ENCODE results near the gene CLCN6.

CLCN6 gene

GRCh38 chr1:11862890-11863289 is 56.9 kb downstream of the CLCN6 start:
- no peak overlapping the region for H3K4me3 ChIP-seq (ENCODE audit: low read depth in 1 of 2, low read length in 1 of 2)
- no peaks in the 10 kb centered on the region for H3K36me3 ChIP-seq
- TF ChIP-seq, protein P1, sequence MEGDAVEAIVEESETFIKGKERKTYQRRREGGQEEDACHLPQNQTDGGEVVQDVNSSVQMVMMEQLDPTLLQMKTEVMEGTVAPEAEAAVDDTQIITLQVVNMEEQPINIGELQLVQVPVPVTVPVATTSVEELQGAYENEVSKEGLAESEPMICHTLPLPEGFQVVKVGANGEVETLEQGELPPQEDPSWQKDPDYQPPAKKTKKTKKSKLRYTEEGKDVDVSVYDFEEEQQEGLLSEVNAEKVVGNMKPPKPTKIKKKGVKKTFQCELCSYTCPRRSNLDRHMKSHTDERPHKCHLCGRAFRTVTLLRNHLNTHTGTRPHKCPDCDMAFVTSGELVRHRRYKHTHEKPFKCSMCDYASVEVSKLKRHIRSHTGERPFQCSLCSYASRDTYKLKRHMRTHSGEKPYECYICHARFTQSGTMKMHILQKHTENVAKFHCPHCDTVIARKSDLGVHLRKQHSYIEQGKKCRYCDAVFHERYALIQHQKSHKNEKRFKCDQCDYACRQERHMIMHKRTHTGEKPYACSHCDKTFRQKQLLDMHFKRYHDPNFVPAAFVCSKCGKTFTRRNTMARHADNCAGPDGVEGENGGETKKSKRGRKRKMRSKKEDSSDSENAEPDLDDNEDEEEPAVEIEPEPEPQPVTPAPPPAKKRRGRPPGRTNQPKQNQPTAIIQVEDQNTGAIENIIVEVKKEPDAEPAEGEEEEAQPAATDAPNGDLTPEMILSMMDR (IDR thresholded peaks at IDR 0.05) = no peak
- no peaks in the 10 kb centered on the region for H3K9me3 ChIP-seq
- no peak overlapping the region for H3K27ac ChIP-seq
- H3K4me1 ChIP-seq (ENCODE audit: control insufficient read depth in 1 of 2, insufficient read depth in 1 of 2, low read depth in 1 of 2, low read length in 1 of 2) = no peaks in the 10 kb centered on the region
- peaks cover 63% of the 10 kb centered on the region for H3K27me3 ChIP-seq

GRCh38 chr1:11868331-11868980 is 62.5 kb downstream of the CLCN6 start:
- H3K27ac ChIP-seq = no peak overlapping the region
- TF ChIP-seq, protein P1 (IDR thresholded peaks at IDR 0.05) = no peak
- no peak overlapping the region for H3K4me3 ChIP-seq (ENCODE audit: low read depth in 1 of 2, low read length in 1 of 2)
- peaks cover 21% of the 10 kb centered on the region for H3K27me3 ChIP-seq
- H3K4me1 ChIP-seq (ENCODE audit: control insufficient read depth in 1 of 2, insufficient read depth in 1 of 2, low read depth in 1 of 2, low read length in 1 of 2) = no peaks in the 10 kb centered on the region
- H3K9me3 ChIP-seq = no peaks in the 10 kb centered on the region
- no peaks in the 10 kb centered on the region for H3K36me3 ChIP-seq

DNA sequence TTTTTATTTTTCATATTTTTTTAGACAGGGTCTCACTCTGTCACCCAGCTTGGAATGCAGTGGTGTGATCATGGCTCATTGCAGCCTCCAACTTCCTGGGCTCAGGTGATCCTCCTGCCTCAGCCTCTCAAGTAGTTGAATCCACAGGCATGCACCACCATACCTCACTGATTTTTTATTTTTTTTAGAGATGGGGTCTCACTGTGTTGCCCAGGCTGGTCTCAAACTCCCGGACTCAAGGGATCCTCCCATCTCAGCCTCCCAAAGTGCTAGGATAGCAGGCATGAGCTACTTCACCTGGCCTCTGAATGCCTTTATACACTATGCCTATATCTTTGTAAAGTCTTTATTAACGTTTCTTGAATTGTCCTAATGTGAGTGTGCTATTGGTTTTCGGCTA is 63.1 kb downstream of the CLCN6 start:
- Histone ChIP-seq H3K9me3 (no peaks in the 10 kb centered on the region), H3K36me3 (no peaks in the 10 kb centered on the region), H3K4me1 (ENCODE audit: control insufficient read depth in 1 of 2, insufficient read depth in 1 of 2, low read depth in 1 of 2, low read length in 1 of 2) (no peaks in the 10 kb centered on the region), H3K27me3 (peaks cover 21% of the 10 kb centered on the region), H3K27ac (no peak overlapping the region), H3K4me3 (ENCODE audit: low read depth in 1 of 2, low read length in 1 of 2) (no peak overlapping the region)
- TF ChIP-seq, protein P1 (IDR thresholded peaks at IDR 0.05) = no peak

- H3K4me1 ChIP-seq (ENCODE audit: control insufficient read depth in 1 of 2, insufficient read depth in 1 of 2, low read depth in 1 of 2, low read length in 1 of 2) = no peaks in the 10 kb centered on the region
- peaks cover 16% of the 10 kb centered on the region for H3K27me3 ChIP-seq
- TF ChIP-seq, protein P1 (IDR thresholded peaks at IDR 0.05) = no peak
- no peak overlapping the region for H3K4me3 ChIP-seq (ENCODE audit: low read depth in 1 of 2, low read length in 1 of 2)
- H3K9me3 ChIP-seq = no peaks in the 10 kb centered on the region
- no peak overlapping the region for H3K27ac ChIP-seq
- no peaks in the 10 kb centered on the region for H3K36me3 ChIP-seq
These were observed 63.7 kb downstream of the CLCN6 start for GRCh38 chr1:11869650-11870207.

DNA sequence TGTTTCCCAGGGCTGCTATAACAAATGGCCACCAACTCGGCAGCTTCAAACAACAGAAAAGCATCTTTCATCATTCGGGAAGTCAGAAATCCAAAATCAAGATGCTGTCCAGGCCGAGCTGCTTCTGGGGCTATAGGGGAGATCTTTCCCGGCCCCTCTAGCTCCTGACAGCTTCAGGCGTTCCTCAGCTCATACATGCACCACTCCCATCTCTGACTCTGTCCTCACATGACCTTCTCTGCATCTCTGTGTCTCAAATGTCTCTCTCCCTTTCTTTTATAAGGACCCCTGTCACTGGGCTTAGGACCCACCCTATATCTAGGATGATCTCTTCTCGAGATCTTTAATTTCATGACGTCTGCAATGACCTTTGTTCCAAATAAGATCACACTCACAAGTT is 66.6 kb downstream of the CLCN6 start:
- Histone ChIP-seq H3K9me3 (no peaks in the 10 kb centered on the region), H3K36me3 (no peaks in the 10 kb centered on the region), H3K4me3 (ENCODE audit: low read depth in 1 of 2, low read length in 1 of 2) (no peak overlapping the region), H3K4me1 (ENCODE audit: control insufficient read depth in 1 of 2, insufficient read depth in 1 of 2, low read depth in 1 of 2, low read length in 1 of 2) (no peaks in the 10 kb centered on the region), H3K27ac (no peak overlapping the region), H3K27me3 (peaks cover 13% of the 10 kb centered on the region)
- TF ChIP-seq, protein P1 (IDR thresholded peaks at IDR 0.05) = no peak
